ENCODE measurements around the gene CTPS2.

CTPS2 gene

DNA sequence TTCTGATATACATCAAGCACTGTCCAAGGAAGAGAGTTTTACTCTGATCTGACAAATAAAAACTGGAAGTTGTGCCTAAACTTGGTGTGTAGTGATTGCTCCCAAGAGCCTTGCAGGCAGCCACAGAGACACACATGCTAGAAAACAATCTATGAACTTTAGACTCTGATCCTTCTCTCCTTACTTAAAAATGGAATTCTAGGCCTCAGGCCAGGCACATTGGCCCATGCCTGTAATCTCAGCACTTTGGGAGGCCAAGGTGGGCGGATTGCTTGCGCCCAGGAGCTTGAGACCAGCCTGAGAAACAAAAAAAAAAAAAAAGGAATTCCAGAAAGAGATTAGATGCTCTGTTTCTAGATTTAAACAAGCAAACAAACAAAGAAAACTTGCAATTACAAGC, 108.1 kb downstream of the CTPS2 start:
- TF ChIP-seq, protein P1, sequence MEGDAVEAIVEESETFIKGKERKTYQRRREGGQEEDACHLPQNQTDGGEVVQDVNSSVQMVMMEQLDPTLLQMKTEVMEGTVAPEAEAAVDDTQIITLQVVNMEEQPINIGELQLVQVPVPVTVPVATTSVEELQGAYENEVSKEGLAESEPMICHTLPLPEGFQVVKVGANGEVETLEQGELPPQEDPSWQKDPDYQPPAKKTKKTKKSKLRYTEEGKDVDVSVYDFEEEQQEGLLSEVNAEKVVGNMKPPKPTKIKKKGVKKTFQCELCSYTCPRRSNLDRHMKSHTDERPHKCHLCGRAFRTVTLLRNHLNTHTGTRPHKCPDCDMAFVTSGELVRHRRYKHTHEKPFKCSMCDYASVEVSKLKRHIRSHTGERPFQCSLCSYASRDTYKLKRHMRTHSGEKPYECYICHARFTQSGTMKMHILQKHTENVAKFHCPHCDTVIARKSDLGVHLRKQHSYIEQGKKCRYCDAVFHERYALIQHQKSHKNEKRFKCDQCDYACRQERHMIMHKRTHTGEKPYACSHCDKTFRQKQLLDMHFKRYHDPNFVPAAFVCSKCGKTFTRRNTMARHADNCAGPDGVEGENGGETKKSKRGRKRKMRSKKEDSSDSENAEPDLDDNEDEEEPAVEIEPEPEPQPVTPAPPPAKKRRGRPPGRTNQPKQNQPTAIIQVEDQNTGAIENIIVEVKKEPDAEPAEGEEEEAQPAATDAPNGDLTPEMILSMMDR (IDR thresholded peaks at IDR 0.05), result no peak

- TF ChIP-seq, protein P1 (IDR thresholded peaks at IDR 0.05), result no peak
These were observed 108.6 kb downstream of the CTPS2 start for GRCh38 chrX:16603822-16604221.

GRCh38 chrX:16601885-16602284, 110.6 kb downstream of the CTPS2 start:
- TF ChIP-seq, protein P1 (IDR thresholded peaks at IDR 0.05), result no peak

GRCh38 chrX:16594490-16594889, 118.0 kb downstream of the CTPS2 start:
- TF ChIP-seq, protein P1 (IDR thresholded peaks at IDR 0.05), result no peak

DNA sequence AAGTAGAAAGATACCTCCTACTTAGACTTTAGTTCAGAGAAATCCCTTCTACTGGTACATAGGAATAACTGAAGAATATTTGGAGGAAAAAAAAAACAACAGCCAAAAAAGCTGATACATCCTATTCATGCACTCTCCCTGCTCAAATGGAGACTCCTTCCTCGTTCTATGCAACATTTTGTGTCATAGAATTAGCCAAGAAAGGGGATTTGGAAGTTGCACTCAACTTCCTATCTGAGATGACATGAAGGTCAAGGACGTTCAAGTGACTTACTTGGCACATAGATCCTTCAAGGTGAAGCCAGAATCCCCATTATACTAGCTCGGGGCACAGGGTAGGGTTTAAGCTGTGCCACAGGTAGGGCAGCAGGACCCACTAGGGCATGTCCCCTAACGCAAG, 118.7 kb downstream of the CTPS2 start:
- TF ChIP-seq, protein P1 (IDR thresholded peaks at IDR 0.05), result no peak

DNA sequence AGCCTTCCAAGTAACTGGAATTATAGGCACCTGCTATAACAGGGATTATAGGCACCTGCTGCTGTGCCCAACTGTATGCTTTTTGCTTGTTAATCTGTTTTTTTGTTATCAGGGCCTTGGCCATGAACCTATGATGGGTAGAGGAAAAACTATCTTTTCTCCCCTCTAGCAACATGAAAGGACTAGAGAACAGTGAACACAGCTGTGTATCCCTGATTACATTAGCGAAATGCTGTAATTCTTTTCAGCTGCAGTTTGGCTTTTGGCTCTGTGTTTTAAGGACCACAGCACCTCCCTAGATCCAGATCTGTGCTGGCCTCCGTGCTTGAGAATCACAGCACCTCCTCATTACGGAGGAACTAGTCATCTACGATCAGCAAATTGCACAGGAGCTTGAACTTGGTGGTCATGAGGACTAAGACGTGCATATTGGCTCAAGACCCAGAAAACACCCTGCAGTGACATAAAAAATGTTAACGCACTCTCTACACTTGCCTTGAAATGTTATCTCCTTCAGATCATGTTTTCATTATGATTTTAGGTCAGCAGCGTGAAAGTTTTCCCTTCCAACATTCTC, 120.2 kb downstream of the CTPS2 start:
- TF ChIP-seq, protein P1 (IDR thresholded peaks at IDR 0.05), result no peak

- TF ChIP-seq, protein P1 (IDR thresholded peaks at IDR 0.05), result no peak
These were observed 122.6 kb downstream of the CTPS2 start for GRCh38 chrX:16589826-16590225.

DNA sequence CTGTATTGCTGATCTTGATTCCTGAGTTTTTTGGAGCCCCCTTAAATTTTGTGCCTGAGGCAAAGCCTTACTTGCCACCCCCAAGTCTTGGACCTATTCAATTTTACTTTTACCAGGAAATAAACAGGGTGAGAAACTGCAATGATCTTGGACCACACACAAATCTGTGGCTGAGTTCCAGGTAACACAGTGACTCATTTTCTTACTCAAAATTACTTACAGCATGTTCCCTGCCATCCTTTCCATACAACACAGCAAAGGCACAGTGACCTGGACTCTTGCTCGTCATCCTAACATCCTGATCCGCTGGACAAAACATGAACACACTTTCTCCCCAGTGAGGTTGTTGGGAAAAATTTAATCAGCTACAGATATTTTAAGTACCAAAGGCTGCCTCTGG, 123.3 kb downstream of the CTPS2 start:
- TF ChIP-seq, protein P1 (IDR thresholded peaks at IDR 0.05), result no peak
